ENCODE measurements around the gene ZNF416.

Gene ZNF416

DNA sequence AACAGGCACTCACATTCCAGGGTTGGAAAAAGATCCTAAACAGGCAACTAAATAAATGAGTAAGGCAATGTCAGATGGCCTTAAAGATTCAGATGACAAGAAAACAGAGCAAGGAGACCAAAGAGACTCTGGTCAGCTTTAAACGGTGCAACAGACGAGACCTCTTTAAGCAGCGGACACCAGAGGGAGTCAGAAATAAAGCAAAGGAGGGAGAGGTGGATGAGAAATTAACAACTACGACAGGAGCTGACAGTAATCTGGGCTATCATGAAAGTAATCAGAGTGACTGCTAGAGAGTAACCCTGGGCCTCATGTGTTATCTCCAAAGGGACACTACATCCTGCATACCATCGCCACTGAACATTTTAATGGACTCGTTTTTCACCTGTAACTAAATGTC, 20.2 kb downstream of the ZNF416 start:
- Histone ChIP-seq H3K27ac (ENCODE audit: low read depth, low read length) (no peak overlapping the region), H2AFZ (ENCODE audit: low read length, unreplicated experiment) (no peak overlapping the region)

DNA sequence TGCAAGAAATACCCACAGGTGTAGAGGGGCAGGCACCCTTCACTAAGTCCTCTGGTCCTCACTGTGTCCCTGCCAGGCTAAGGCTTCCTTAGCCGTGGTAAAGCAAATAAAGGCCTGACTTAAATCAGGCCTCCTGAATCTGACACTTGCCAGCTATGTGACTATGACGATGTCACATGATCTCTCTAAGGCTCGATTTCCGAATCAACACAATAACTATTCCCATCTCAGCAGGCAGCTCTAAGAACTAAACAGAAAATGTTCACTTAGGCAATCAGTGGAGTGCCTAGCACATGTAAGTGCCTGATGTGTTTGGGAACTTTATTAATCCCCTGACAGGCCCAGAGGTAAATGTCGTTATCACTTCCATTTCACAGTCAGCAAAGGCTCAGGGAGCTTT, 21.1 kb downstream of the ZNF416 start:
- Histone ChIP-seq H3K36me3 (ENCODE audit: insufficient read depth, low read length) (peaks cover 37% of the 10 kb centered on the region), H3K79me2 (ENCODE audit: control insufficient read depth, insufficient read depth, low read length, unreplicated experiment) (peaks cover 20% of the 10 kb centered on the region), H3K4me1 (ENCODE audit: control insufficient read depth, insufficient read depth, low read length, unreplicated experiment) (peaks cover 8% of the 10 kb centered on the region), H3K27me3 (ENCODE audit: insufficient read depth, low read length) (no peaks in the 10 kb centered on the region), H3K27ac (ENCODE audit: low read depth, low read length) (no peak overlapping the region), H2AFZ (ENCODE audit: low read length, unreplicated experiment) (no peak overlapping the region), H3K4me3 (ENCODE audit: low read depth, low read length) (no peak overlapping the region)

More for the DNA sequence above, 20.2 kb downstream of the ZNF416 start:
- H3K27me3 ChIP-seq (ENCODE audit: insufficient read depth, low read length) = no peaks in the 10 kb centered on the region
- H3K4me3 ChIP-seq (ENCODE audit: low read depth, low read length) = peak overlapping the region; percentile 87
- peaks cover 28% of the 10 kb centered on the region for H3K36me3 ChIP-seq (ENCODE audit: insufficient read depth, low read length)
- peaks cover 20% of the 10 kb centered on the region for H3K79me2 ChIP-seq (ENCODE audit: control insufficient read depth, insufficient read depth, low read length, unreplicated experiment)
- peaks cover 8% of the 10 kb centered on the region for H3K4me1 ChIP-seq (ENCODE audit: control insufficient read depth, insufficient read depth, low read length, unreplicated experiment)

DNA sequence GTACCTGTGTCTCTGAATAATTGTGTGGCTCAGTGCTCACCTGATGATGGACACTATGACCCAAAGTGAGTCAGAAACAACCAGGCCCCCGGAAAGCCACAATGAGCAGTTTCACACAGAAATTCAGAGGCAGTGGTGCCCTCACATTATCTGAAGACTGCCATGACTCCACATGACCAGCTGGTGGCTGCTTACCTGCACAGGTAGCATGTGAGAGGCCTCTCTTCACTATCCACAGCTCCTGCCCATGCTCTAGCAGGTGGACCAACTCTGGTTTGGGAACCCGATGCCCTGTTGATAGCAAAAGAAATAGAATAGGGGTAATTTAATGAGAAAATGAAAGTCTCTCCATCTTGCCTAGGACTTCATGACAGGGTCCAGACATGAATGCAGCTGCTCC, 26.3 kb downstream of the ZNF416 start:
- Histone ChIP-seq H3K4me1 (ENCODE audit: control insufficient read depth, insufficient read depth, low read length, unreplicated experiment) (no peaks in the 10 kb centered on the region), H3K27ac (ENCODE audit: low read depth, low read length) (no peak overlapping the region), H3K27me3 (ENCODE audit: insufficient read depth, low read length) (no peaks in the 10 kb centered on the region), H3K36me3 (ENCODE audit: insufficient read depth, low read length) (peaks cover 87% of the 10 kb centered on the region), H2AFZ (ENCODE audit: low read length, unreplicated experiment) (no peak overlapping the region), H3K4me3 (ENCODE audit: low read depth, low read length) (no peak overlapping the region), H3K79me2 (ENCODE audit: control insufficient read depth, insufficient read depth, low read length, unreplicated experiment) (peaks cover 6% of the 10 kb centered on the region)

GRCh38 chr19:57546513-57546912, 32.2 kb downstream of the ZNF416 start:
- H3K4me3 ChIP-seq (ENCODE audit: low read depth, low read length) = no peak overlapping the region
- H3K79me2 ChIP-seq (ENCODE audit: control insufficient read depth, insufficient read depth, low read length, unreplicated experiment) = no peaks in the 10 kb centered on the region
- H2AFZ ChIP-seq (ENCODE audit: low read length, unreplicated experiment) = no peak overlapping the region
- peaks cover 93% of the 10 kb centered on the region for H3K36me3 ChIP-seq (ENCODE audit: insufficient read depth, low read length)
- no peaks in the 10 kb centered on the region for H3K4me1 ChIP-seq (ENCODE audit: control insufficient read depth, insufficient read depth, low read length, unreplicated experiment)
- H3K27ac ChIP-seq (ENCODE audit: low read depth, low read length) = no peak overlapping the region
- H3K27me3 ChIP-seq (ENCODE audit: insufficient read depth, low read length) = no peaks in the 10 kb centered on the region

GRCh38 chr19:57537953-57538547, 40.7 kb downstream of the ZNF416 start:
- Histone ChIP-seq H3K79me2 (ENCODE audit: control insufficient read depth, insufficient read depth, low read length, unreplicated experiment) (no peaks in the 10 kb centered on the region), H3K4me3 (ENCODE audit: low read depth, low read length) (no peak overlapping the region), H2AFZ (ENCODE audit: low read length, unreplicated experiment) (no peak overlapping the region), H3K36me3 (ENCODE audit: insufficient read depth, low read length) (peaks cover 77% of the 10 kb centered on the region), H3K4me1 (ENCODE audit: control insufficient read depth, insufficient read depth, low read length, unreplicated experiment) (no peaks in the 10 kb centered on the region), H3K27me3 (ENCODE audit: insufficient read depth, low read length) (no peaks in the 10 kb centered on the region), H3K27ac (ENCODE audit: low read depth, low read length) (no peak overlapping the region)

DNA sequence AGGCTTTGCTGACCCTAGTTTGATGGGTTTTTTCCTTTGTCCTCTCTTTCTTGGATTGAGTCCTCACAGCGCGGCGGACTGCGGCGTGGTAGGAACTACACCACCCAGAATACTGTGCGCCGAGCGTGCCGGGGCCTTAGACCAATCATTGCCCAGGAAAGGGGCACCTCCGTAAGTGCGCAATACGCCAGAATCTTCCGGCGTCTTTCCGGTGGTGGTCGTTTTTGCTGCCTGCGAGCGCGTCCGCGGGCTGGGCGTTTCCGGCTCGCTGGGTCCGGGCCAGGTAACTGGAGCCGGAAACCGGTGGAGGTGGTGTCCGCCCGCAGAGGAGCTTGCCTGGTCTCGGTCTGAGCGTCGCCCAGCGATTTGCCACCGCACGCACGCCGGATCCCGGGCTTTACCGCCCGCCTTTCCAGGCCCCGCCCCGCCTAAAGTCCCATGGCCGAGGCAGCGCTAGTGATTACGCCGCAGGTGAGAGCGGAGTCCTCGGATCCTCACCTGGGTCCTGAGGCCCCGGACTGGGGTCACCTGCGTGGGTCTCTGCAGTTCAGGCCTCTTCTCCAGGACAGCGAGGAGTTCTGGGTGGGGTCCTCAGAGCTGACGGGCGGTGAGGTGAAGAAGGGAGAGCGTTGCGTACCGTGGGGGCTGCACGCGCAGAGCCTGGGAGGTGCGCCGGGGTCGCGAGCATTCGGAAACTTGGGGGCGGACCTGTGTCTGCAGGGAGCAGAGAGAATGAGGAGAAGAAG, 51.4 kb downstream of the ZNF416 start, which contains the start of gene ZNF549:
TSS of gene ZNF549 (plus strand) at position 221 of the 746 bp plus-strand sequence. CDS start at position 439, 218 bp downstream.
- H3K4me3 ChIP-seq (ENCODE audit: low read depth, low read length) = peak within 1 kb of the TSS; percentile 88
- no peak within 1 kb of the TSS for H3K27ac ChIP-seq (ENCODE audit: low read depth, low read length)
- peak within 1 kb of the TSS; percentile 74 for H2AFZ ChIP-seq (ENCODE audit: low read length, unreplicated experiment)

More for the DNA sequence above, 51.4 kb downstream of the ZNF416 start, which contains the start of gene ZNF549:
- H3K27me3 ChIP-seq (ENCODE audit: insufficient read depth, low read length) = no peaks in the 10 kb centered on the region
- peaks cover 6% of the 10 kb centered on the region for H3K4me1 ChIP-seq (ENCODE audit: control insufficient read depth, insufficient read depth, low read length, unreplicated experiment)
- peaks cover 16% of the 10 kb centered on the region for H3K79me2 ChIP-seq (ENCODE audit: control insufficient read depth, insufficient read depth, low read length, unreplicated experiment)
- H3K36me3 ChIP-seq (ENCODE audit: insufficient read depth, low read length) = peaks cover 19% of the 10 kb centered on the region
